MCF 10A (cell line): ENCODE measurements around the gene PPP2R2C. TPM values are rescaled to one million over a fixed set of nuclear protein-coding genes. Genes with fewer than 3 reads are reported as not detected.

ENCODE experiments used
- BruUV-seq: library from RNA; stranded (reverse); fragments of 400-500 nt; replicated peaks from 2 replicates; lab custom pipeline; 2021; lab: Mats Ljungman, UMichigan
- CTCF ChIA-PET: fragments of 300-600 bp; sonication (Branson Sonifier 250); formaldehyde crosslinking; extraction: SDS; loops from one replicate; lab custom pipeline; 2021; ENCODE audit warnings: antibody characterized with exemption, inconsistent platforms; lab: Yijun Ruan, JAX
- POLR2A ChIA-PET: fragments of 300-600, 350-650 bp; sonication (Branson Sonifier 250); formaldehyde crosslinking; extraction: SDS; loops from one replicate; lab custom pipeline; 2020; ENCODE audit warnings: antibody characterized with exemption, inconsistent platforms; lab: Yijun Ruan, JAX
- DNase-seq: peaks from one replicate; pipeline ENCODE4 v3.0.0-alpha.2; 2018; ENCODE audit not compliant: unreplicated experiment
- H3K27ac Mint-ChIP-seq: one replicate; pipeline ENCODE4 v1.8.0; 2022; ENCODE audit warnings: mild to moderate bottlenecking, low read depth, mixed read lengths; ENCODE audit not compliant: unreplicated experiment
- H3K27me3 Mint-ChIP-seq: one replicate; pipeline ENCODE4 v1.8.0; 2022; ENCODE audit warnings: mixed read lengths; ENCODE audit not compliant: insufficient read depth, unreplicated experiment
- H3K36me3 Mint-ChIP-seq: one replicate; pipeline ENCODE4 v1.8.0; 2022; ENCODE audit warnings: mild to moderate bottlenecking, moderate library complexity, mixed read lengths; ENCODE audit not compliant: insufficient read depth, unreplicated experiment
- H3K4me1 Mint-ChIP-seq: one replicate; pipeline ENCODE4 v1.8.0; 2022; ENCODE audit warnings: mixed read lengths; ENCODE audit not compliant: insufficient read depth, unreplicated experiment
- H3K4me3 Mint-ChIP-seq: one replicate; pipeline ENCODE4 v1.8.0; 2022; ENCODE audit warnings: mild to moderate bottlenecking, moderate library complexity, mixed read lengths; ENCODE audit not compliant: unreplicated experiment
- H3K9me3 Mint-ChIP-seq: one replicate; pipeline ENCODE4 v1.8.0; 2022; ENCODE audit warnings: mixed read lengths; ENCODE audit not compliant: unreplicated experiment
- intact Hi-C: fragments of 100-400 bp; cut with micrococcal nuclease; formaldehyde crosslinking; loops from 2 replicates; pipeline ENCODE4 v1.14.1; 2022
- total RNA-seq: library from RNA; stranded (reverse); gene quantifications from 2 replicates; pipeline ENCODE4 v1.2.3, GENCODE V29; 2022
- TF ChIP-seq, protein P1 (sequence below): fragments of 200-600 bp; IDR thresholded peaks from one replicate; pipeline ENCODE4 v1.8.0; 2022; ENCODE audit warnings: antibody characterized with exemption, mild to moderate bottlenecking; ENCODE audit not compliant: unreplicated experiment

The PPP2R2C gene
- total RNA-seq, 1 experiment from 2014 or later = 3.6 TPM

DNA sequence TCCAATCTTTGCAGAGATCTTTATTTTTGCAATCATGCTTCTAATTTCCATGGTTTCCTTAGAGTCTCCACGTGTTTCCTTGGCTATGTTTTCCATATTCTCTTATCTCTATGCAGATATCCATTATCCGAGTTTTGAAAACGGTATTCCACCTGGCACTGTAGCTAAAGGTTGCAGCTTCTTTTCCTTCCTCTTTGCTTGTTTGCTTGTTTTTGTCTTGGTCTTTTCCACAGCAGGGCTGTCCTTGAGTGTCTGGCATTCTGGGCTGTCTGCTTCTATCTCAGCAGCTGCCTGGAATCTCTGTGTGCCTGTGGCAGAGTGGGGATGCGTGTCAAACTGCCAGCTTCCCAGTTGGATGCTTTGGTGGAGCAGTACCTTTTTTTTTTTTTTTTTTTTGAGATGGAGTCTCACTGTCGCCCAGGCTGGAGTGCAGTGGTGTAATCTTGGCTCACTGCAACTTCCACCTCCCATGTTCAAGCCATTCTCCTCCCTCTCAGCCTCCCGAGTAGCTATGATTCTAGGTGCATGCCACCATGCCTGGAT lies 155.9 kb downstream of the PPP2R2C start:
- no peak overlapping the region for H3K4me3 Mint-ChIP-seq
- POLR2A ChIA-PET = no interaction called here
- intact Hi-C loops = no loop called here
- H3K27ac Mint-ChIP-seq = no peak overlapping the region
- H3K9me3 Mint-ChIP-seq = no peaks in the 10 kb centered on the region
- peaks cover 10% of the 10 kb centered on the region for H3K27me3 Mint-ChIP-seq
- H3K4me1 Mint-ChIP-seq = no peaks in the 10 kb centered on the region
- TF ChIP-seq, protein P1, sequence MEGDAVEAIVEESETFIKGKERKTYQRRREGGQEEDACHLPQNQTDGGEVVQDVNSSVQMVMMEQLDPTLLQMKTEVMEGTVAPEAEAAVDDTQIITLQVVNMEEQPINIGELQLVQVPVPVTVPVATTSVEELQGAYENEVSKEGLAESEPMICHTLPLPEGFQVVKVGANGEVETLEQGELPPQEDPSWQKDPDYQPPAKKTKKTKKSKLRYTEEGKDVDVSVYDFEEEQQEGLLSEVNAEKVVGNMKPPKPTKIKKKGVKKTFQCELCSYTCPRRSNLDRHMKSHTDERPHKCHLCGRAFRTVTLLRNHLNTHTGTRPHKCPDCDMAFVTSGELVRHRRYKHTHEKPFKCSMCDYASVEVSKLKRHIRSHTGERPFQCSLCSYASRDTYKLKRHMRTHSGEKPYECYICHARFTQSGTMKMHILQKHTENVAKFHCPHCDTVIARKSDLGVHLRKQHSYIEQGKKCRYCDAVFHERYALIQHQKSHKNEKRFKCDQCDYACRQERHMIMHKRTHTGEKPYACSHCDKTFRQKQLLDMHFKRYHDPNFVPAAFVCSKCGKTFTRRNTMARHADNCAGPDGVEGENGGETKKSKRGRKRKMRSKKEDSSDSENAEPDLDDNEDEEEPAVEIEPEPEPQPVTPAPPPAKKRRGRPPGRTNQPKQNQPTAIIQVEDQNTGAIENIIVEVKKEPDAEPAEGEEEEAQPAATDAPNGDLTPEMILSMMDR = no peak
- BruUV-seq = no TSS peak
- CTCF ChIA-PET = interaction anchor here (0.8 to 20.3 kb wide), 3 partner anchors 15 to 318 kb away, joined by 3 to 522 read pairs (median 9); no protein-coding TSS in a partner anchor
- DNase-seq = no peak
- H3K36me3 Mint-ChIP-seq = no peaks in the 10 kb centered on the region

DNA sequence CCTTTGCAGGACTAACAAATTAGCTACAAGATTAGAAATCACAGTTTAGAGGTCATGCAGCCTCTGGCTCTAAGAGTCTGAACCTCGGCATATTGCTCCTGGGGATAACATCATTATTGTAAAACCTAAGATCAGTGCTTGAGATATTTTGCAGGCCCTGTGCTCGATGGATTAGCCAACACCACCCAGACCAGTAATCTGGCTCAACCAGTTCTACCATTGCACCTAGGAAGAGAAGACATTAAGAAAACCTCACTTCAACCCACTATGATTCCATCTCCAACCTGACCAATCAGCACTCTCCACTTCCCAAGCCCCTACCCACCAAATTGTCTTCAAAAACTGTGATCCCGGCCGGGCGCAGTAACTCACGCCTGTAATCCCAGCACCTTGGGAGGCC lies 159.2 kb downstream of the PPP2R2C start:
- ChIA-PET CTCF (interaction anchor here (0.7 to 1.9 kb wide), 3 partner anchors 17 to 1372 kb away, joined by 3 to 6 read pairs (median 3); no protein-coding TSS in a partner anchor), POLR2A (no interaction called here)
- no peaks in the 10 kb centered on the region for H3K36me3 Mint-ChIP-seq
- no peaks in the 10 kb centered on the region for H3K9me3 Mint-ChIP-seq
- H3K4me3 Mint-ChIP-seq = no peak overlapping the region
- intact Hi-C loops = no loop called here
- TF ChIP-seq, protein P1 = no peak
- no peaks in the 10 kb centered on the region for H3K4me1 Mint-ChIP-seq
- no peak for DNase-seq
- no peak overlapping the region for H3K27ac Mint-ChIP-seq
- BruUV-seq = no TSS peak
- no peaks in the 10 kb centered on the region for H3K27me3 Mint-ChIP-seq

DNA sequence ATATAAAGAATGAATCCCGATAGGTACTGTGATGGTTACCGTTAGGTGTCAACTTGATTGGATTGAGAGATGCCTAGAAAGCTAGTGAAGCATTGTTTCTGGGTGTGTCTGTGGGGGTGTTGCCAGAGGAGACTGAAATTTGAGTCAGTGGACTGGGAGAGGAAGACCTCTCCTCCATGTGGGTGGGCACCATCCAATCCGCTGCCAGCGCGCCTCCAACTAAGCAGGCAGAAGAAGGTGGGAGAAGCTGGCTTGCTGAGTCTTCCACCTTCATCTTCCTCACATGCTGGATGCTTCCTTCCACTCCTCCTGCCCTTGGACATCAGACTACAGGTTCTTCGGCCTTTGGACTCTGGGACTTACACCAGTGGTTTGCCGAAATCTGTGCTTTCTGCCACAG lies 162.6 kb downstream of the PPP2R2C start:
- H3K27me3 Mint-ChIP-seq = no peaks in the 10 kb centered on the region
- no peaks in the 10 kb centered on the region for H3K9me3 Mint-ChIP-seq
- ChIA-PET CTCF (interaction anchor here (1.5 kb wide), 1 partner anchor 22 kb away, joined by 5 read pairs; no protein-coding TSS in a partner anchor), POLR2A (no interaction called here)
- intact Hi-C loops = no loop called here
- no TSS peak for BruUV-seq
- TF ChIP-seq, protein P1 = no peak
- no peak overlapping the region for H3K4me3 Mint-ChIP-seq
- no peak for DNase-seq
- no peak overlapping the region for H3K27ac Mint-ChIP-seq
- H3K4me1 Mint-ChIP-seq = no peaks in the 10 kb centered on the region
- no peaks in the 10 kb centered on the region for H3K36me3 Mint-ChIP-seq

DNA sequence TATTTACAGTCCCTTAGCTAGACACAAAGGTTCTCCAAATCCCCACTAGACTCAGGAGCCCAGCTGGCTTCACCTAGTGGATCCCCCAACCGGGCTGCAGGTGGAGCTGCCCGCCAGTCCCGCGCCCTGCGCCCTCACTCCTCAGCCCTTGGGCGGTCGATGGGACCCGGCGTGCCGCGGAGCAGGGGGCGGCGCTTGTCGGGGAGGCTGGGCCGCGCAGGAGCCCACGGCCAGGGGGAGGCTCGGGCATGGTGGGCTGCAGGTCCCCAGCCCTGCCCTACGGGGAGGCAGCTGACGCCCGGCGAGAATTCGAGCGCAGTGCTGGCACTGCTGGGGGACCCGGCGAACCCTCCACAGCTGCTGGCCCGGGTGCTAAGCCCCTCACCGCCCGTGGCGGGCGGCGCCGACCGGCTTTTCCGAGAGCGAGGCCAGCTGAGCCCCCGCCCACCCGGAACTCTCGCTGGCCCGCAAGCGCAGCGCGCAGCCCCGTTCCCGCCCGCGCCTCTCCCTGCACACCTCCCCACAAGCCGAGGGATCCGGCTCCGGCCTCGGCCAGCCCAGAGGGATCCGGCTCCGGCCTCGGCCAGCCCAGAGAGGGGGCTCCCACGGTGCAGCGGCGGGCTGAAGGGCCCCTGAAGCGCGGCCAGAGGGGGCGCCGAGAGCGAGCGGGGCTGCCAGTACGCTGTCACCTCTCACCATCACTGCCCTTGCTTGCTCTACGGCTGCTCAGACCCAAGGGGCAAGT lies 163.3 kb downstream of the PPP2R2C start:
- no peak for DNase-seq
- H3K27ac Mint-ChIP-seq = no peak overlapping the region
- no peaks in the 10 kb centered on the region for H3K36me3 Mint-ChIP-seq
- intact Hi-C loops = no loop called here
- ChIA-PET POLR2A (no interaction called here), CTCF (interaction anchor here (1.5 kb wide), 1 partner anchor 22 kb away, joined by 5 read pairs; no protein-coding TSS in a partner anchor)
- no peak overlapping the region for H3K4me3 Mint-ChIP-seq
- no peaks in the 10 kb centered on the region for H3K9me3 Mint-ChIP-seq
- H3K27me3 Mint-ChIP-seq = no peaks in the 10 kb centered on the region
- no TSS peak for BruUV-seq
- no peaks in the 10 kb centered on the region for H3K4me1 Mint-ChIP-seq
- TF ChIP-seq, protein P1 = no peak
